Measurements from ENCODE around the gene KATNIP.

- no peak for TF ChIP-seq CTCF (IDR thresholded peaks at IDR 0.05; ENCODE audit: insufficient read depth, low read depth, low read length)
- TF ChIP-seq EZH2 (IDR thresholded peaks at IDR 0.05; ENCODE audit: insufficient read depth, low read length), result no peak
Measured at GRCh38 chr16:27531826-27532800, 17.8 kb upstream of the KATNIP start.

All from astrocyte (in vitro differentiated cells and primary cell).